ENCODE results near the gene ITGB5. TPM values are rescaled to one million over a fixed set of nuclear protein-coding genes. Genes with fewer than 3 reads are reported as not detected.

Gene ITGB5, protein sequence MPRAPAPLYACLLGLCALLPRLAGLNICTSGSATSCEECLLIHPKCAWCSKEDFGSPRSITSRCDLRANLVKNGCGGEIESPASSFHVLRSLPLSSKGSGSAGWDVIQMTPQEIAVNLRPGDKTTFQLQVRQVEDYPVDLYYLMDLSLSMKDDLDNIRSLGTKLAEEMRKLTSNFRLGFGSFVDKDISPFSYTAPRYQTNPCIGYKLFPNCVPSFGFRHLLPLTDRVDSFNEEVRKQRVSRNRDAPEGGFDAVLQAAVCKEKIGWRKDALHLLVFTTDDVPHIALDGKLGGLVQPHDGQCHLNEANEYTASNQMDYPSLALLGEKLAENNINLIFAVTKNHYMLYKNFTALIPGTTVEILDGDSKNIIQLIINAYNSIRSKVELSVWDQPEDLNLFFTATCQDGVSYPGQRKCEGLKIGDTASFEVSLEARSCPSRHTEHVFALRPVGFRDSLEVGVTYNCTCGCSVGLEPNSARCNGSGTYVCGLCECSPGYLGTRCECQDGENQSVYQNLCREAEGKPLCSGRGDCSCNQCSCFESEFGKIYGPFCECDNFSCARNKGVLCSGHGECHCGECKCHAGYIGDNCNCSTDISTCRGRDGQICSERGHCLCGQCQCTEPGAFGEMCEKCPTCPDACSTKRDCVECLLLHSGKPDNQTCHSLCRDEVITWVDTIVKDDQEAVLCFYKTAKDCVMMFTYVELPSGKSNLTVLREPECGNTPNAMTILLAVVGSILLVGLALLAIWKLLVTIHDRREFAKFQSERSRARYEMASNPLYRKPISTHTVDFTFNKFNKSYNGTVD
- total RNA-seq = 100 to 1,000 TPM; 576 to 592 TPM

DNA sequence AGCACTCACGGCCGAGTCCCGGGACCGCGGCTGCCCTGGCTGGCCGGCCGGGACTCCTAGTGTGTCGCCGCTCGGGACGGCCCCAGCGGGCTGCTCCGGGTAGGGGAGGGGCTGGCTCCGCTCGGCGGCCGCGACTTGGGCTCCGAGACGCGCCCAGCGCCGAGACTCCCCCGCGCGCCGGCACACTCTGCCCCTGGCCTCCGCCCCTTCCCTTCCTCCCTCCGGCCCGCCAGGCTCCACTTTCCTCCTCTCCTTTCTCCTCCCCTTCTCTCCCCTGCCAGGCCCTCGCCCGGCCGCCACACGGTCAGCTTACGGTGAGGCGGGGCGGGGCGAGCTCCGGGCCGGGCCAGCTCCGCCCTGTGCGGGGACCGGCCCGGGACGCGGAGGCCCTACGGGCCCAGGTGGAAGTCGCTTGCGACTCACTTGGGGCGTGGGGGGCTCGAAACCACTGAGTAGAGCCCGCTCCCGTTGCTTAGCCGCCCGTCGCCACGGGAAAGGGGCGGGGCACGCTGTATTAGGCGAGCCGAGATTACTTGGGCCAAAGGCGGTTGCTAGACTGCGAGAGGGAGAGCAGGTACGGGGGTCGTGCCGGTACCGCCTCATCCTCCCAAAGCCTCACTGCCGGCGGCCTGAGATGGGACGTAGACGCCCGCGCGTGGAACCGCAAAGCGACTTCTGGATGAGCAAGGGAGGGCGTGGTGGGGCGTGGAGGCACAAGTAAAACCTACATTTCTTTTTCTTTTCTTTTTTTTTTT lies at the start of gene ITGB5:
Gene ITGB5 (minus strand): TSS at position 189 of the 755 bp plus-strand sequence. CDS start 365 bp downstream, outside the sequence.
- Histone ChIP-seq H3K36me3 (no peaks in the 10 kb centered on the region), H3K9me3 (no peaks in the 10 kb centered on the region), H3K4me3 (peak within 1 kb of the TSS; percentile 89), H3K27me3 (replicated peaks; ENCODE audit: insufficient read depth) (no peaks in the 10 kb centered on the region), H3K27ac (peak within 1 kb of the TSS; percentile 92 to 97), H3K4me1 (ENCODE audit: control insufficient read depth in 1 of 2, low read depth in 2 of 2) (peaks cover 27 to 41% of the 10 kb centered on the region in 2 donors)
- peak; percentile 68 for DNase-seq (ENCODE audit: low spot score)
- peak; percentile 64 for ATAC-seq (ENCODE audit: insufficient number of reproducible peaks, low FRiP score, low read depth)
- TF ChIP-seq, protein P1, sequence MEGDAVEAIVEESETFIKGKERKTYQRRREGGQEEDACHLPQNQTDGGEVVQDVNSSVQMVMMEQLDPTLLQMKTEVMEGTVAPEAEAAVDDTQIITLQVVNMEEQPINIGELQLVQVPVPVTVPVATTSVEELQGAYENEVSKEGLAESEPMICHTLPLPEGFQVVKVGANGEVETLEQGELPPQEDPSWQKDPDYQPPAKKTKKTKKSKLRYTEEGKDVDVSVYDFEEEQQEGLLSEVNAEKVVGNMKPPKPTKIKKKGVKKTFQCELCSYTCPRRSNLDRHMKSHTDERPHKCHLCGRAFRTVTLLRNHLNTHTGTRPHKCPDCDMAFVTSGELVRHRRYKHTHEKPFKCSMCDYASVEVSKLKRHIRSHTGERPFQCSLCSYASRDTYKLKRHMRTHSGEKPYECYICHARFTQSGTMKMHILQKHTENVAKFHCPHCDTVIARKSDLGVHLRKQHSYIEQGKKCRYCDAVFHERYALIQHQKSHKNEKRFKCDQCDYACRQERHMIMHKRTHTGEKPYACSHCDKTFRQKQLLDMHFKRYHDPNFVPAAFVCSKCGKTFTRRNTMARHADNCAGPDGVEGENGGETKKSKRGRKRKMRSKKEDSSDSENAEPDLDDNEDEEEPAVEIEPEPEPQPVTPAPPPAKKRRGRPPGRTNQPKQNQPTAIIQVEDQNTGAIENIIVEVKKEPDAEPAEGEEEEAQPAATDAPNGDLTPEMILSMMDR (IDR thresholded peaks at IDR 0.05) = no peak

DNA sequence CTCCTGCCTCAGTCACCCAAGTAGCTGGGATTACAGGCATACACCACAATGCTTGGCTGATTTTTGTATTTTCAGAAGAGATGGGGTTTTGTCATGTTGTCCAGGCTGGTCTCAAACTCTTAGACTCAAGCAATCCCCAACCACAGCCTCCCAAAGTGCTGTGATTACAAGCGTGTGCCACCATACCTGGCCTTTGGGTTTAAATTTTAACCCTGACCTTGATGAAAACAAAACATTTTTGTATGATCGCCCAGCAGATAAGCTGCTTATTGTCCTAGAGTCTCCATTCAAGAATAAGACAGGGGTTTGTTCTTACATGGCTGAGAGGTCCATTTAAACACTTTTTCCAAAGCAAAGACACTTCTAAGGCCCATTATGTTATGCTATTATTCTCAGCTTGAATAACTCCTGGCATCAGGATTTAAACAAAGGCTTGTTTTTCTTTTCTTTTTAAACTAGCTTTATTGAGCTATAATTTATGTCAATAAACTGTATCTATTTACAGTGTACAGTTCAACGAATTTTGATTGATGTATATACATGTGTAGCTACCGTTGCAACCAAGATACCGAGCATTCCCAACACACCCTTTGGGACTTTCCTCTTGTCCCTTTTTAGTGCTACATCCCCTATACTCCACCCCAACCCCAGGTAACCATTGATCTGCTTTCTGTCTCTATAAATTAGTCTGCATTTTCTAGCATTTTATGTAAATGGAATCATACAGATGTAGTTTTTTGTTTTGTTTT lies 48.8 kb upstream of the ITGB5 start:
- no peaks in the 10 kb centered on the region for H3K9me3 ChIP-seq
- H3K4me1 ChIP-seq (ENCODE audit: control insufficient read depth in 1 of 2, low read depth in 2 of 2) = no peaks in the 10 kb centered on the region
- no peak overlapping the region for H3K4me3 ChIP-seq
- DNase-seq (ENCODE audit: low spot score) (no peak), ATAC-seq (ENCODE audit: insufficient number of reproducible peaks, low FRiP score, low read depth) (no peak)
- no peak overlapping the region for H3K27ac ChIP-seq
- no peaks in the 10 kb centered on the region for H3K27me3 ChIP-seq (replicated peaks; ENCODE audit: insufficient read depth)
- TF ChIP-seq, protein P1 (IDR thresholded peaks at IDR 0.05) = no peak
- no peaks in the 10 kb centered on the region for H3K36me3 ChIP-seq

DNA sequence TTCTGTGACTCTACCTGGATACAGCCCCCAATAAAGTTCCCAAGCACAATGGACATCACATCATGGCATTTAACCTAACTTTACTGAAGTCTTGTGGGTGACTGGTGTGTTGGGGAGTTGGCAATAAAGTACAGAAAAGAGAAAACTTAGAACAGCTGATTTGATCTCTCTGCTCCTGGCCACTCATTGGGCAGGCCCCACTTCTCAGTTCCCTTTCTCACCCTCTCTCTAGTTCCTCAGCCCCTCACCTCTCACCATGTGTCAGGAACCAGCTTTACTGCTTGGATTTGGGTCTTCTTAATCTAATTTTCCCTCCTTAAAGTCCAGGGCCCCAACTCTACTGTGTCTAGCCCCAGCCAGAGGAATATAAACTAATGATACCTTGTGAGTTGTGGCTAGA lies 48.1 kb upstream of the ITGB5 start:
- Histone ChIP-seq H3K27ac (no peak overlapping the region), H3K9me3 (no peaks in the 10 kb centered on the region), H3K4me3 (no peak overlapping the region), H3K4me1 (ENCODE audit: control insufficient read depth in 1 of 2, low read depth in 2 of 2) (no peaks in the 10 kb centered on the region), H3K27me3 (replicated peaks; ENCODE audit: insufficient read depth) (no peaks in the 10 kb centered on the region), H3K36me3 (no peaks in the 10 kb centered on the region)
- ATAC-seq (ENCODE audit: insufficient number of reproducible peaks, low FRiP score, low read depth) = no peak
- TF ChIP-seq, protein P1 (IDR thresholded peaks at IDR 0.05) = no peak
- DNase-seq (ENCODE audit: low spot score) = no peak

DNA sequence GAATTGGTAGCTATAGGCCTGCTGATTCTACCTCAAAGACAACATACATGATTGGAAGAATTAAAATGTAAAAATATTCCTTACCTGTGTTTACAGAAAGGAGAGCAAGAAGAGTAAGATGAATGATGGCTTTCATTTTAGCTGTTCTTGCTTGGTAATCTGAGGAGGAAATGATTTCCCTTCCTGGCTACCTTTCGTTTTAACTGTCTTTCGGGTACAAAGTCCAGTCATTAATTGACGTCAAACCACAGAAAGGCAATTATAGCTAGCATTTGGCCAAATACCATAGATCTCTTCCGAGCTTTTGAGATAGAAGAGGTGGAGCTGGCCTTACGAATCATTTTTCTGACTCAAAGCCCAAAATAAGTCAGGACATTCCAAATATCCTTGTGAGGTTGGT lies 47.4 kb upstream of the ITGB5 start, which contains the start of gene MUC13:
Gene MUC13 (minus strand): TSS at position 175 of the 400 bp plus-strand sequence. CDS start 39 bp downstream, at position 136.
- no peaks in the 10 kb centered on the region for H3K9me3 ChIP-seq
- TF ChIP-seq, protein P1 (IDR thresholded peaks at IDR 0.05) = no peak
- H3K4me1 ChIP-seq (ENCODE audit: control insufficient read depth in 1 of 2, low read depth in 2 of 2) = peaks cover 0 to 6% of the 10 kb centered on the region in 2 donors
- H3K4me3 ChIP-seq = no peak within 1 kb of the TSS
- H3K36me3 ChIP-seq = no peaks in the 10 kb centered on the region
- no peaks in the 10 kb centered on the region for H3K27me3 ChIP-seq (replicated peaks; ENCODE audit: insufficient read depth)
- no peak within 1 kb of the TSS for H3K27ac ChIP-seq
- ATAC-seq (ENCODE audit: insufficient number of reproducible peaks, low FRiP score, low read depth) (no peak), DNase-seq (ENCODE audit: low spot score) (no peak)

All from thoracic aorta (tissue), 2 donors.